B cell (primary cell): ENCODE results near the gene ALDH9A1.

ENCODE experiments used
- EZH2 ChIP-seq: IDR thresholded peaks from 2 replicates; pipeline ENCODE4 v1.6.1; 2012; ENCODE audit warnings: borderline replicate concordance, low read depth, mild to moderate bottlenecking, moderate library complexity, low read length; ENCODE audit not compliant: insufficient read depth, poor library complexity, severe bottlenecking
- TF ChIP-seq, protein P1 (sequence below): fragments of 200-600 bp; IDR thresholded peaks from one replicate; pipeline ENCODE4 v1.8.0; 2022; ENCODE audit warnings: antibody characterized with exemption, mild to moderate bottlenecking

DNA sequence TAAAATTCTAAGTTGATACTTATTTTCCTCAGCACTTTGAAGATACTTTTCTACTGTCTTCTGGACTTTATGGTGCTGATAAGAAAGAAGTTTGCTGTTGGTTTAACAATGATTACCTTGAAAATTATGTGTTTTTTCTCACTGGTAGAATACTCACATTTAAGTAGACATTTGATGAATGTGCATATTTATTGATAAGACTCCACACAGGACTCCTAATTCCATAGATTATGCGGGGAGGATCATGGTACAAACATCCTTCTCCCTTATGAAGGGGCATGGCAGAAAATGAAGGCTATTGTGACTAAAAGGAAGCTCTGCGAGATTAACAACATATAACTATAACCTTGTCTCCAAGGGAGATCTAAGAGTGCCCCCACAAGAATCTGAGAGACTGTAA is 28.5 kb upstream of the ALDH9A1 start:
- TF ChIP-seq, protein P1, sequence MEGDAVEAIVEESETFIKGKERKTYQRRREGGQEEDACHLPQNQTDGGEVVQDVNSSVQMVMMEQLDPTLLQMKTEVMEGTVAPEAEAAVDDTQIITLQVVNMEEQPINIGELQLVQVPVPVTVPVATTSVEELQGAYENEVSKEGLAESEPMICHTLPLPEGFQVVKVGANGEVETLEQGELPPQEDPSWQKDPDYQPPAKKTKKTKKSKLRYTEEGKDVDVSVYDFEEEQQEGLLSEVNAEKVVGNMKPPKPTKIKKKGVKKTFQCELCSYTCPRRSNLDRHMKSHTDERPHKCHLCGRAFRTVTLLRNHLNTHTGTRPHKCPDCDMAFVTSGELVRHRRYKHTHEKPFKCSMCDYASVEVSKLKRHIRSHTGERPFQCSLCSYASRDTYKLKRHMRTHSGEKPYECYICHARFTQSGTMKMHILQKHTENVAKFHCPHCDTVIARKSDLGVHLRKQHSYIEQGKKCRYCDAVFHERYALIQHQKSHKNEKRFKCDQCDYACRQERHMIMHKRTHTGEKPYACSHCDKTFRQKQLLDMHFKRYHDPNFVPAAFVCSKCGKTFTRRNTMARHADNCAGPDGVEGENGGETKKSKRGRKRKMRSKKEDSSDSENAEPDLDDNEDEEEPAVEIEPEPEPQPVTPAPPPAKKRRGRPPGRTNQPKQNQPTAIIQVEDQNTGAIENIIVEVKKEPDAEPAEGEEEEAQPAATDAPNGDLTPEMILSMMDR, result no peak
- TF ChIP-seq EZH2, result no peak
